Hematopoietic multipotent progenitor cell treated with erythropoietin and hydrocortisone succinate and interleukin-3 and kit ligand, for 8 days (in vitro differentiated cells): ENCODE data around the gene STK16.
"Not testable (repeated sequence)": the region's sequence is repeated elsewhere in the genome, so short reads cannot be mapped to it uniquely, and the experiment has no call there.

ENCODE experiments used
- DNase-seq: peaks from one replicate; pipeline ENCODE4 v3.0.0-alpha.2; 2015

STK16 gene

GRCh38 chr2:219246559-219246958, 1.3 kb downstream of the STK16 start:
- DNase-seq, result no peak

GRCh38 chr2:219247678-219248642, 2.7 kb downstream of the STK16 start:
- DNase-seq, result no peak

GRCh38 chr2:219248845-219249202, 3.5 kb downstream of the STK16 start:
- DNase-seq, result no peak

- DNase-seq, result peak; percentile 76
These were observed 4.1 kb downstream of the STK16 start for GRCh38 chr2:219249203-219249980.

GRCh38 chr2:219250049-219250781, 4.9 kb downstream of the STK16 start:
- DNase-seq, result no peak

- DNase-seq, result no peak
These were observed 6.4 kb downstream of the STK16 start for GRCh38 chr2:219251656-219252055.

- DNase-seq, result no peak
These were observed 6.8 kb downstream of the STK16 start for GRCh38 chr2:219252084-219252483.

GRCh38 chr2:219252570-219252899, 7.3 kb downstream of the STK16 start:
- DNase-seq, result no peak

- DNase-seq, result peak; percentile 34
These were observed 7.8 kb downstream of the STK16 start, which contains the start of gene TUBA4B for GRCh38 chr2:219252900-219253752. TSS of gene TUBA4B (plus strand) at chr2:219253243. CDS start at chr2:219253408, 165 bp downstream.

GRCh38 chr2:219253753-219254589, 8.7 kb downstream of the STK16 start, which contains the start of gene TUBA4A:
TSS of gene TUBA4A (minus strand) at chr2:219253918. CDS start at chr2:219253858, 60 bp downstream.
- DNase-seq, result peak; percentile 83

- peak; percentile 10 for DNase-seq
These were observed 9.4 kb downstream of the STK16 start for GRCh38 chr2:219254590-219255201.

GRCh38 chr2:219258942-219259341, 13.7 kb downstream of the STK16 start:
- DNase-seq, result not testable (repeated sequence)

- DNase-seq, result no peak
These were observed 16.0 kb downstream of the STK16 start for GRCh38 chr2:219261024-219261855.

- no peak for DNase-seq
These were observed 21.0 kb downstream of the STK16 start for GRCh38 chr2:219266232-219266631.

- DNase-seq, result peak; percentile 53
These were observed 21.6 kb downstream of the STK16 start for GRCh38 chr2:219266886-219267285.

GRCh38 chr2:219268294-219268693, 23.0 kb downstream of the STK16 start:
- DNase-seq, result no peak

GRCh38 chr2:219269362-219270054, 24.2 kb downstream of the STK16 start:
- DNase-seq, result no peak

GRCh38 chr2:219270055-219270372, 24.7 kb downstream of the STK16 start:
- DNase-seq, result no peak

- DNase-seq, result no peak
These were observed 25.7 kb downstream of the STK16 start for GRCh38 chr2:219271021-219271420.
